HS-27A (cell line): ENCODE results near the gene GGT7.
"Not testable (repeated sequence)": the region's sequence is repeated elsewhere in the genome, so short reads cannot be mapped to it uniquely, and the experiment has no call there.

Source experiments
- DNase-seq: peaks from one replicate; pipeline ENCODE4 v3.0.0-alpha.2; 2012; ENCODE audit warnings: low read depth, missing footprints

The GGT7 gene

DNA sequence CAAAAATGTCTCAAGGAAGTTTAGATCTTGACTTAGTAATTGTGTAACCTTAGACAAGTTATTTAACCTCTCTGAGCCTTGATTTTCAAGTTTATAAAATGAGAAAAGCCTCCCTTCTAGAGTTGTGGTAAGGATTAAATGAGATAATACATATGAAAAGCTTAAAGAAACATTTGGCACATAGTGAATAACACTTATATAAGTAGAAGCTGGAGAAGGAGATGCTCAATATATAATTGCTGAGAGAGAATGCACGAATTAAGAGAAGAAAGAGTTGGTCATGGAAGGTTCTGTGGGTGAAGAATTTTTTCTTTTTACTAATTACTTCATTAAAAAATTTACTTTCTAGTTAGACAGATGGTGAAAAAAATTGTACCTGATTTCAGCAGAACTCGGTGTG is 9.0 kb upstream of the GGT7 start:
- no peak for DNase-seq

DNA sequence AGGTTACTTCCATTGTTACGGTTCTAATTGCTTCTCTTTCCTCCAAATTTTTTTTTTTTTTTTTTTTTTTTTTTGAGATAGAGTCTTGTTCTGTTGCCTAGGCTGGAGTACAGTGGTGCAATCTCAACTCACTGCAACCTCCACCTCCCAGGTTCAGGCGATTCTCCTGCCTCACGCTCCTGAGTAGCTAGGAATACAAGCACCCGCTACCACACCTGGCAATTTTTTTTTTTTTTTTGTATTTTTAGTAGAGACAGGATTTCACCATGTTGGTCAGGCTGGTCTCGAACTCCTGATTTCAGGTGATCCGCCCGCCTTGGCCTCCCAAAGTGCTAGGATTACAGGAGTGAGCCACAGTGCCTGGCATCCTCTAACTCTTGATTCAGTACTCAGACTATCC is 8.3 kb upstream of the GGT7 start:
- not testable (repeated sequence) for DNase-seq

DNA sequence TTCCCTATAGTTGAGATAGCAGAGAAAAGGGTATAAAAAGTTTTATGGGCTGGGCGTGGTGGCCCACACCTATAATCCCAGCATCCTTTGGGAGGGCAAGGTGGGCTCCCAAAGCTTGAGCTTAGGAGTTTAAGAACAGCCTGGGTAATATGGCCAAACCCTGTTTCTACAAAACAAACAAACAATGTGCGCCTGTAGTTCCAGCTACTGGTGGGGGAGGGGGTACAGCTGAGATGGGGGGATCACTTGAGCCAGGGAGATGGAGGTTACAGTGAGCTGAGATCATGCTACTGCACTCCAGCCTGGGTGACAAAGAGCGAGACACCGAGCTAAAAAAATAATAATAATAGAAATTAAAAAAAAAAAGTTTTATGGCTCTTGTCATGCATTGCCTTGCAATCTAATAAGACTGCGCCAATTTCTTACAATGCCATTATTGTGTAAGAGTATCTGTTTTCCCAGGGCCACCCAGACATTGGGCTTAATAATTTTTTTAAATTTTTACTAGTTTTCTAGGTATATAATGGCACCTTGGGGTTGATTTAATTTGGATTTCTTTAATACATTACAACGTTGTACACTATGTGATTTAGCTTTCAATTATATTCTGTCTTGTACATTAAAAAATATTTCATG is 7.7 kb upstream of the GGT7 start:
- DNase-seq: no peak

- DNase-seq: peak; percentile 95
Measured at GRCh38 chr20:34876406-34877282, 4.0 kb upstream of the GGT7 start, which contains the start of gene ACSS2. Gene ACSS2 (plus strand): TSS chr20:34876612. CDS start chr20:34876646, 34 bp downstream.

DNA sequence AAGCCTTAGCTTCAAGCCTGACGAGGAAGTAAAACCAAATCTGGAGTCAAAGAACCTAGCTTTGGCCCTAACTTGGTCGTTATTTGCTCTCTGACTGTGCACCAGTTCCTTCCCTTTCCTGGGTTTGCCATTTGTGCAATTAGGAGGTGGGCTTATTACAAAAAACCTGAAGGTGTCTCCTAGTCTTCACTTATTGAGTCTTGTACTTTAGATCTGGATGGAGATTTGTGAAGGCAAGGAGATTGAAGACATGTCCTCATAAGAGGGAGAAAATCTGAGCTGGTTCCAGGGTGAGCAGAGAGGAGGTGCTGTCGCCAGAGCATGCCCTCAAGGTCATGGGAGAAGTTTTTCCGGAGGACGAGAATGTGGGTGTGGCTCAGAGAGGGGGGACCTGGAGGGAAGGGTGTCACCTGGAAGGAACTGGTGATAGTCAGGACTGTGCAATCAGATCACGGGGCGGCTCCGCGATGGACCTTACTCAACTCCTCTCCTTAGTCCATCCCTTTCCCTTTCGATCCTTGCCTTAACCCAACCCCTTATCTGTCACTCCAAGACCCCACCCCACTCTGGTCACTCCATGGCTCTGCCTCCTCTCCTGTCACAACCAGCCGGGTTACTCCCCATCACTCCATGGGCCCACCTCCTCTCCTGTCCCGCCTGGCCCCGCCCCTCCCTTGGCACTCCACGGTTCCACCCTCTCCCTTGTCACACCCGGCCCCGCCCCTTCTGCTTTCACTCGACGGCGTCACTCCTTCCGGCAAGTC is 3.2 kb upstream of the GGT7 start:
- no peak for DNase-seq

DNA sequence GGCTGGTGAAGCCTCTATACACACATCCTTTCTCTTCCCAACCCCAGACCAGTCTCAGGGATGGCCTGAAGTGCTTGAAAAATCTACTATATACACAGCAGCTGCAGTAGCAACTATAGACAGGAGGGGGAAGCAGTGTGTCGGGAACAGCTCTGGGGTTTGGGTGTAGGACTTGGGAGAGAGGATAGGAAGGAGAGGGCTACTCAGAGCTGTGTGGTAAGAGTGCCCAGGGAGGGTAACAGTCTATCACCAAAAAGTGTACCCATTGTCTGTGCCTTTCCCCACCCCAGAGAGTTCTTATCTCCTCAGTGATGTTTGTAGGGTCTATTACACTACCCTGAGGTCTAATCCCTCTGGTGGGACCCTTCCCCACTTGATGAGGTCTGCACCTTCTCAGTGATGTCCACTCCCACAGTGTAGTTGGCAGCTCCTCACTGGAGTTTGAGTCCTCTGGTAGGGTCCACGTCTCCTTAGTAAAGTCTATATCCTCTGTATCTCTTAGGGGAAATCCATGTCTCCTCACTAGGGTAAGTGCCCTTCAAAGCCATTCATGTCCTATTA is 1.5 kb upstream of the GGT7 start:
- DNase-seq: peak; percentile 80

- DNase-seq: no peak
Measured at GRCh38 chr20:34873583-34874093, 982 bp upstream of the GGT7 start.

DNA sequence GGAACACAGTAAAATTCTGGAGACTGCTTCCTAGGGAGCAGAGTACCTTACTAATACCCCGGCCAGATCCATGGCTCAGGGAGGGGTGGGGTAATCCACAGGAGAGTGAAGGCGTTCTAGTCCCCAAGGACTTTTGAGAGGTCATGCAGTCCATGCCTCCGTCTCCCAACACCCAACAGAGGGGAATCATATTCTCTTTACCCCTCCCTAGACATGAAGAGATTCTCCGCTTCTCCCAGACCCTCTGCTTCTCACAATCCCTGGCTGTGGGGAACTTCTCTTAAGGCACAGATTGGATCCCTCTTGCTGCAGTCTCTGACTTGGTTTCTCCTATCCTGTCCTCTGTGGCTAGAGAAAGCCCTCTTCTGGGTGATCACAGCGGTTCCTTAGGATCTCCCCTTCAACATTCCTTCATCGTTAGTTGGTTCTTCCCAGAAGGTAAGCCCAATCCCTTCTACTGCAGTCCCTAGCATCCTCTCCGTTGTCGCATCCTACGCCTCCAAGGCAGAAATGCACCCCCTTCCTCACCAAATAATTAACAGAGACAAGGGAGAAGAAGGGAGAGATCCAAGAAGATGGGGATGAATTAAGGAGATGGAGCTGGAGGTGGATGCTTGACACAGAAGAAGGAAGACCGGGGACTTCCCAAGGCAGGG is 562 bp downstream of the GGT7 start:
- no peak for DNase-seq

- no peak for DNase-seq
Measured at GRCh38 chr20:34871320-34871926, 1.2 kb downstream of the GGT7 start.

DNA sequence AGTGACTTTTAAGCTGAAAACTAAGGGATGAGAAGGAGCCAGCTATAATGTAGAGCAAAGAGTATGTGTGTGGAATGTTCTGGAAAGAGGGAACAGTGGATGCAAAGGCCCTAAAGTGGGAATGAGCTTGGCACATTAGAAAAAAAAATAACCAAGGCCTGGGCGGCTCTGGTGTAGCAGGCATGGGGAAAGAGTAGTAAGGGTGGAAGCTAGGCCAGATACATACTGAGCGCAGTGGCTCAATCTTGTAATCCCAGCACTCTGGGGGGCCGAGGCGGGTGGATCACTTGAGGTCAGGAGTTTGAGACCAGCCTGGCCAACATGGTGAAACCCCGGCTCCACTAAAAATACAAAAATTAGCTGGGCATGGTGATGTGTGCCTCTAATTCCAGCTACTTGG is 8.4 kb downstream of the GGT7 start:
- no peak for DNase-seq

DNA sequence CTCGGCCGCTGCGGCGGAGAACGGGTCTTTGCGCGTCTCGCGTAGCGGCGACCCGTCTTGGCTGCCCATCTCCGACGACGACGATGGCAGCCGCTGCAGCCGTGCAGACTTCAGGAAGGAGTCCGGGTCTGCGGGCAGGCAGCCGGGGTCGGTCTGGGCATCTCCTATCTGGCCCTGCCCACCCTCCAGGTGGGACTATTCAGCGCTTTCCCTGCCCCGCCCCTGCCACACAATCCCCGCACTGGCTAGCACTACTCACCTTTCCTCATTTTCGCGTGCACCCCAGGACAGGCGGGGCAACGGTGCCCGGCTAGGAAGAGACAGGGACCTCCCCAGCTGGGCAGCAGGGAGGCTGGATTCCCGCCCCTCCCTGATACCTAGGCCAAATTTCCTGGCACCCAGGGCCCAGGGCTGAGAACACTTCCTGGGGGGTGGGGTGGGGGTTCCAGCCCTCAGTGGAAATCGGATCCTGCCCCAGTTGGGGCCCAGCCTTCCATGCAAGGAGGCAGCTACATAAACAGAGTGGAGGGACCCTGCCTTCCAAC is 9.2 kb downstream of the GGT7 start:
- no peak for DNase-seq

GRCh38 chr20:34862724-34863123 is 9.9 kb downstream of the GGT7 start:
- no peak for DNase-seq

DNA sequence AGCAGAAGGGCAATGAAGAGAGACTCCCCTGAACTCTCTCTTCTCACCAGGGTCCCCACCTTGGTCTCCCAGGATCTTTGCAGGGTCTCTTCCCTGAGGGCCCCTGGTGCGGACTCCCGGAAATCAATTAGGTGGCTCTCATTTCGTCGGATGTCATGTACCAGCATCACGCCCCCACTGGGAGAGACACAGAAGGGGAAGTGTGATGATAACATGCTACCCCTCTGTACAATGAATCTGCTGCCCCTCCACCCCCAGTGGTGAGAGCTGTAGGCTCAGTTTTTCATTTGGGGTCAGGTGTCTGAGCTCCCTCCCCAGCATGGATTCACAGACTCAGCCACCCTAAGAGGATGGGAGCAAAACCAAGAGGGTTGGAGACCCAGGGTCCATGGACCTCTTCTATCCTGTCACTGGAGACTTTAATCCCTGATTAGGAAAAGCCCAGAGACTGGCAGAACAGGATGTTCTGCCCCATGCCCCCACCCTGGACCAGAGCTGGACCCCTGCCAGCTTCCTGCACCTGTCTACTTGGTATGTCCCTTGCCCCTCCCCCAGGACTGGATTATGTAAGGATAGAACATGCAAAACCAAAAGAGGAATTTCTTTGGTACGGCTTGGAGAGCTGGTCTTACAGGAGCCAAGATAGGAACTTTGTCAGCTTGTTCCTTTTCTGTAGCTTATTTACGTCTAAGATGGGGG is 11.1 kb downstream of the GGT7 start:
- DNase-seq: no peak

DNA sequence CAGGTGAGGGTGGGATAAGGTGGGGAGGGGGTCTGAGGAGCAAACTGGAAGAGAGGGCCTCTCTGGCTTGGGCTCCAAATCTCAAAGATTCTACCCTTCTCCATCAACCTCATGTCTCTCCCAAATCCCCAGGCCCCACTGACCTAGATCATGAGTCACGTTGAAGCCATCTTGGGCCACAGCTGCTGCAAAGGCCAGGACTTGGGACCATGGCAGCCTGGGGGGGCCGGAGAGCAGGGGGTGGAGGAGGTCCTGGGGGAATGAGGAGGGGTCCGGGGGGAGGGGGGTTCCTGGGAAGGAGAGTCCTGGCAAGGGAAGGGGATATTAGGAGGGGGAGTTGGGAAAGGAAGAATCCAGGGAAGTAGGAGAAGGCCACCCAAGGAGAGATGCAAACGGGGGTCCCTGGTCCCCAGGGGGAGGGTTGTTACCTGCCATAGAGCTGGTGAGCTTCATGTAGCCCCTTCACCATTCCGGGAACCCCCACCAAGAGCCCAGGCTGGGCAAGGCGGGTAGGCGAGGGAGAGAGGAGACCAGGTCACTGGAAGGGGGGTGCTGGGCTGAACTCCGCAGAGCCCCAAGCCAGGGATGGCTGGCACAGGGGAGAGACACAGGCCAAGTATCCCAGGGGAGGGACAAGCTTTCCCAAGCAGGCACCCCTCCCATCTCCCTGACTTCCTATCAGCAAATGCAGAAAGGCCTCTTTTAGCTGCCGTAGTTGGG is 12.7 kb downstream of the GGT7 start:
- no peak for DNase-seq

GRCh38 chr20:34859367-34859766 is 13.3 kb downstream of the GGT7 start:
- no peak for DNase-seq

DNA sequence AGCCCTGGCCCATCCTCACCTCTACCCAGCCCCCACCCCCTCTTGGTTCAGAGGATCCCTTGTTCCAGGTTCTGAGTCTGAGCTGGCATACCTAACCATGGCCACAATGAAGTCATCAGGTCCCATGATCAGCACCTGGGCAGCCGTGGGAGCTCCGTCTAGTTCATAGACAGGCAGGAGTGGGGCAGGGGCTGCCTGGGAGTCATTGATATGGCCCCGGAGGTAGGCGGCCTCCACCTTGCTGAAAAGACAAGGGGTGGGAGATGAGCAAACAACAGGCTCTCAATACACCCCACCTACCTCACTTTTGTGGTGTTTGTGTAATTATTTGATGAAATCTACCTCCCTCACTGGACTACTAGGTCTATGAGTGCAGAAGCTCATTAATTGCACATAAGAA is 20.4 kb downstream of the GGT7 start:
- no peak for DNase-seq

DNA sequence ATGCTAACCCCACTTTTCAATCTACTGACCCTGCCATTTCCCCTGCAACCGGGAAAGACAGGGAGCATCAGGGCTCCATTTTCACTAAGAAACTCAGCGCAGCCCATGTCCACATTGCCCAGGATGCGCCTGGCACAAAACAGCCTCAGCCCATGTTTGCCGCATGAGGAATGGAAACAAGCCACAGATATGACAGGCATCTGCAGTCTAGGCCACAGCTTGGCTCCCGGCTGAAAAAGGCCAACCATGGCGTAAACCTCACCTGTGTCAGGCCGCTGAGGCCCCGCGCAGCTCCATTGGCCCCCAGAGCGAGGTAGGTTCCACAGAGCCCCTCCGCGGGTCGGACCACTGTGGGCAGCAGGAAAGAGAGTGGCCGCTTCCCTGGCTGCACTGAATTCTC is 21.7 kb downstream of the GGT7 start:
- no peak for DNase-seq

GRCh38 chr20:34849778-34850177 is 22.9 kb downstream of the GGT7 start:
- DNase-seq: no peak

DNA sequence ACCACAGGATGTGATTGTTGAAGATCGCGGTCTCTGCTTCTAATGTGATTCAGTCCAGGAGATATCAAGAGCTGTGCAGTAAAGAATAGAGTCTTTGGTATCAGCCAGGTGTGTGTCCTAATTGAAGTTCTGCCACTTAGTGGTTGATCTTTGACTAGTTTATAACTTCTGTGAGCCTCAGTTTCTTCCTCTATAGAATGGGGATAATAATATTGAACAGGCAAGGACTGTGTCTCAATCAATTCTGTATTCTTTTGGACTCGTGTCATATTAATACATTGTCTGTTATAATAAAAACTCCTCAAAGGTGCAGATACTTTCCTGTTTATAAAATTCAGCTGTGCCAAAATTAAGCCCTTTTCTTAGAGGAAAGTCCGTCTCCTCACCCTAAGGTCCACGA is 24.1 kb downstream of the GGT7 start:
- DNase-seq: no peak

- no peak for DNase-seq
Measured at GRCh38 chr20:34843421-34843820, 29.2 kb downstream of the GGT7 start.
